Glutamatergic neuron (in vitro differentiated cells): ENCODE measurements around the gene PEPD. TPM values are rescaled to one million over a fixed set of nuclear protein-coding genes. Genes with fewer than 3 reads are reported as not detected.
A peak's percentile ranks its signal among the peaks of the same experiment; 100 is the strongest.

Source experiments
- DNase-seq: peaks from one replicate; pipeline ENCODE4 v3.0.0; 2022
- H3K27ac Mint-ChIP-seq: one replicate; pipeline ENCODE4 v1.8.0; 2020; ENCODE audit warnings: mild to moderate bottlenecking, mixed read lengths, inconsistent platforms; ENCODE audit not compliant: unreplicated experiment
- H3K27me3 Mint-ChIP-seq: one replicate; pipeline ENCODE4 v1.8.0; 2020; ENCODE audit warnings: mild to moderate bottlenecking, moderate library complexity, mixed read lengths, inconsistent platforms; ENCODE audit not compliant: unreplicated experiment
- H3K36me3 Mint-ChIP-seq: one replicate; pipeline ENCODE4 v1.8.0; 2020; ENCODE audit warnings: mild to moderate bottlenecking, mixed read lengths, inconsistent platforms; ENCODE audit not compliant: unreplicated experiment
- H3K4me1 Mint-ChIP-seq: one replicate; pipeline ENCODE4 v1.8.0; 2020; ENCODE audit warnings: mild to moderate bottlenecking, low read depth, mixed read lengths, inconsistent platforms; ENCODE audit not compliant: unreplicated experiment
- H3K4me3 Mint-ChIP-seq: one replicate; pipeline ENCODE4 v1.8.0; 2020; ENCODE audit warnings: mild to moderate bottlenecking, mixed read lengths, inconsistent platforms; ENCODE audit not compliant: unreplicated experiment
- H3K9me3 Mint-ChIP-seq: one replicate; pipeline ENCODE4 v1.8.0; 2020; ENCODE audit warnings: mild to moderate bottlenecking, moderate library complexity, mixed read lengths, inconsistent platforms; ENCODE audit not compliant: unreplicated experiment
- total RNA-seq: library from RNA; stranded (reverse); fragmentation: NEBNext Ultra II Directional; extraction: Animal tissue kit (Norgen Biotek cat#: 25700); gene quantifications from one replicate; pipeline ENCODE4 v1.2.1, GENCODE V29; 2021; ENCODE audit not compliant: unreplicated experiment
- TF ChIP-seq, protein P1 (sequence below): fragments of 200-600 bp; sonication (generic); IDR thresholded peaks from one replicate; pipeline ENCODE4 v1.5.0; 2021; ENCODE audit not compliant: partially characterized antibody, unreplicated experiment

Gene PEPD
- total RNA-seq, 1 donor from 2014 or later: 93.3 TPM

DNA sequence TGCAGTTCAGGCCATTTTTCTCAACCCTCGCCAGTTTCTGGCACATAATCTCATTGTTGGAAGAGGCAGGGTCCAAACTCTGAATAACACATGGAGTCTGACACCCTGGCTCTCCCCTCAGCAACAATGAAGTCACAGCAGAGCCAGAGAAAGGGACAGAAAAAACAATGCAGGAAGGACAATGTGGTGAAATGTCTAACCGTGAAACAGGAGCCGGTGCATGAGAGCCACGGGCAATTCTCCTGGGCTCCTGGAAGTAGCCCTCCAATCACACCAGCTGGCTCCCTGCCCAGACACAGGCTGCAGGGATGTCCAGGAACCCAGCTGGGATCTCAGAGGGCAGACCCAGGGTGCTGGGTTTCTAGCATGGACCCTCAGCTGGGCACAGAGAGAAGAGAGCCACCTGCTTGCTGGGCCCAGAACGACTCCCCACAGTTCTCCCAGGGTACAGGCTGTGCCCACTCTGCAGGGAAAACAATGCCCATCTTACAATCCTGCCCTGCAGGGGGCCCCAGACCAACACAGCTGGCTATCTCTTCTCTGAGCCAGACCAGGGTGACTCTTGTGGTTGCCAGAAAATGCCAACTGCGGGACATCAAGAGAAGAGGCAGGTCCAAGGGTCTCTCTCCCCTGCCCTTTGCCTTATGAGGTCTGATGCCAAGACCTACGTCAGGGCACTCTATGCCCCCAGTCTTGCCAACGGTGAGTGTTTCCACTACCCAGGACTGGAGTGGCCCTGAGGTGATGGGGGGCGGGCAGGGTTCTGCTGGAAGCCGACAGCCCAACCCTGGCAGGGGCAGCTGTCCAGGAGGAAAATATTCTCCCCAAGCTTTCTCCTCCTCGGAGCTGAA is 83.5 kb downstream of the PEPD start:
- Mint-ChIP-seq H3K36me3 (peaks cover 3% of the 10 kb centered on the region), H3K9me3 (peaks cover 9% of the 10 kb centered on the region), H3K4me1 (peaks cover 23% of the 10 kb centered on the region), H3K27ac (no peak overlapping the region), H3K4me3 (no peak overlapping the region), H3K27me3 (peaks cover 8% of the 10 kb centered on the region)
- TF ChIP-seq, protein P1, sequence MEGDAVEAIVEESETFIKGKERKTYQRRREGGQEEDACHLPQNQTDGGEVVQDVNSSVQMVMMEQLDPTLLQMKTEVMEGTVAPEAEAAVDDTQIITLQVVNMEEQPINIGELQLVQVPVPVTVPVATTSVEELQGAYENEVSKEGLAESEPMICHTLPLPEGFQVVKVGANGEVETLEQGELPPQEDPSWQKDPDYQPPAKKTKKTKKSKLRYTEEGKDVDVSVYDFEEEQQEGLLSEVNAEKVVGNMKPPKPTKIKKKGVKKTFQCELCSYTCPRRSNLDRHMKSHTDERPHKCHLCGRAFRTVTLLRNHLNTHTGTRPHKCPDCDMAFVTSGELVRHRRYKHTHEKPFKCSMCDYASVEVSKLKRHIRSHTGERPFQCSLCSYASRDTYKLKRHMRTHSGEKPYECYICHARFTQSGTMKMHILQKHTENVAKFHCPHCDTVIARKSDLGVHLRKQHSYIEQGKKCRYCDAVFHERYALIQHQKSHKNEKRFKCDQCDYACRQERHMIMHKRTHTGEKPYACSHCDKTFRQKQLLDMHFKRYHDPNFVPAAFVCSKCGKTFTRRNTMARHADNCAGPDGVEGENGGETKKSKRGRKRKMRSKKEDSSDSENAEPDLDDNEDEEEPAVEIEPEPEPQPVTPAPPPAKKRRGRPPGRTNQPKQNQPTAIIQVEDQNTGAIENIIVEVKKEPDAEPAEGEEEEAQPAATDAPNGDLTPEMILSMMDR: no peak
- peak; percentile 26 for DNase-seq

DNA sequence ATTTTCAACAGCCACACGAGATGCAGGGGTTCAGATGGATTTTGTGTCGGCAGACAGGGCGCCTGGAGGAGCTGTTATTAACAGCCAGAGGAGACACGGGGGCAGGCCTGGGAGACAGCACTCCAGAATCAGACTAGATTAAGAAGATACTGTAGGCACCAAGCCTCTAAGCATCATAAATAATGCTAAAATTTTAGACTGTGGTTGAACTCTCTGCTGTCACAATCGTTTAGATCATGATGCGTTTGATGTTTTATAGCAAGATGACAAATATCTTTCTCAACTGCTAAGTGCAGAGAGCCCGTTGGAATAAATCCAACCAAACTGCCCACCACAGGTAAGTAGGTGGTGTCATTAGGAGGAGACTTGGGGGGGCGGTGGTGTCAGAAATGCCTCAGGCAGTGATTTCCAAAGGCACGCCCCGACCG is 84.2 kb downstream of the PEPD start:
- Mint-ChIP-seq H3K4me1 (peaks cover 22% of the 10 kb centered on the region), H3K36me3 (no peaks in the 10 kb centered on the region), H3K27me3 (peaks cover 6% of the 10 kb centered on the region), H3K27ac (no peak overlapping the region), H3K4me3 (no peak overlapping the region), H3K9me3 (peaks cover 7% of the 10 kb centered on the region)
- TF ChIP-seq, protein P1: no peak
- DNase-seq: peak; percentile 8

DNA sequence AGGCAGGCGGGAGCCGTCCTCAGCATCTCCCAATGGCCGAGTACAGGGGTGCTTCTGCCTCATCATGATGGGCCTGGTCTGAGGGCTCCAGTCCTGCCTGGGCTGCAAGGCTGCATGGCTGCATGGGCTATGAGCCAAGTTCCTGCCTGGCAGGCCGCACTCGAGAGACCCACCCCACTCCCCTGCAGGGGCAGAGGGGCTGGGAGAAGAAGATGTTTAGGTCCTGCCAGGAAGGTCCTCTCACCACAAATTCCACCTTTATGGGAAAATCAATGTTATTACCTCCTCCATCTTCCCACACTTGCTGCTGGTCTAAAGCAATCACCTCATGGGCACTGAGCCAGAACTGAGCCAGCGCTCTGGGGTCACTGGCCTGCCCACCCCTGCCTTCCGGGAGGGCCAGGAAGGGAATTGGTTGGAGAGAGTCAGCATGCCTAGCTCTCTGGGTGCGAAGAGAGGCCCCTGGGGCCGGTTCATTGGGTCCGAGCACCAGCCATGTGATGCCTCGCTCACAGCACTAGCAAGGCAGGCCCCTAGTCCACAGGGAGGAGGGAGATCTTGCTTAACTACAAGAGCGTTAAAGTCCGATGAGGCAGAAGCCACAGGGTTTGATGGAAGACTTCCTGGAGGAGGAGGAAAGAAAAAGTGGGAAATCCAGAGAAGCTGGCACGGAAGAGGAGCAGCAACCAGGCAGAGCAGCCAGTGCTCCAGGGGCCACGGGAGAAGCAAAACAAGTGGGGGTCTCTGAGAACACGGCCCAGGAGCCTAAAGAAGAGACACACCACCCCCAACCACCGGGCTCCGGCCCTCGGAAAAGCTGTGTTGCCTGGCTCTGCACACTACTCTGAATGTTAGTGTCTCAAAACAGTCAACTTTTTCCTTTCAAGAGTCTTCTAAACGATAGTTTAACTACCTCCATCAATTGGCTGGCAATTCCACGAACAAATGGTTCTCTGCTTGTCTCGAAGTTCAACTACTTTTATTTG is 84.9 kb downstream of the PEPD start:
- Mint-ChIP-seq H3K9me3 (peaks cover 6% of the 10 kb centered on the region), H3K4me3 (no peak overlapping the region), H3K27me3 (peaks cover 5% of the 10 kb centered on the region), H3K27ac (no peak overlapping the region), H3K4me1 (peaks cover 27% of the 10 kb centered on the region), H3K36me3 (no peaks in the 10 kb centered on the region)
- peak; percentile 10 for DNase-seq
- TF ChIP-seq, protein P1: no peak

DNA sequence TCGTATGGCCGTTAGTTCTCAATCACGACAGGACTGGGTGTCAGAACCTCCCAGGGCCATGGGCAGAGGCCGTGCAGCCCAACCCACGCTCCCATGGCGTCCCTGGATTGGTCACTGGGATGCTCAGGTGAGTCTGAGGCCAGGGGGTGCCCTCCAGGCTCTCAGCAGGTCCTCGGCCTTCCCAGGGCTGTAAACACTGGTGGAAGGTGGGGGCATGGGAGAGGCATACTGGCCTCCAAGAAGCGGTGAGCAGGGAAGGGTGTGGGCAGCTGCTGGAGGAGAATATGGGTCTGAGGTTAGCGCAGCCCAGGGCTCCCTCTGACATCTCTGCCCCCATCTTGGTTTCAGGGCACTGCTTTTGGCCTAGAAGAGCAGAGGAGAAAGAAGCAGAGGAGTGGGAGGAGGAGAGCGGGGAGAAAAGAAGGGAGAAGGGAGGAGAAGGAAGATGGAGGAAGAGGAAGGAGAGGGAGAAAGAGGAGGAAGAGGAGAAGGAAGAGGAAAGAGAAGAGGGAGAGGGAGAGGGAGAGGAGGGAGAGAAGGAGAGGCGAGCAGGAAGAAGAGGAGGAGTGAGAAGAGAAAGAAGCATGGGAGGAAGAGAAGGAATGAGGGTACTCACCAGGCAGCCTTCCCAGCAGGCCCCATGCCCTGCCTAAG is 85.8 kb downstream of the PEPD start:
- Mint-ChIP-seq H3K4me3 (peak overlapping the region; percentile 20), H3K27ac (no peak overlapping the region), H3K4me1 (peaks cover 32% of the 10 kb centered on the region), H3K27me3 (peaks cover 5% of the 10 kb centered on the region), H3K36me3 (no peaks in the 10 kb centered on the region), H3K9me3 (peaks cover 4% of the 10 kb centered on the region)
- no peak for DNase-seq
- TF ChIP-seq, protein P1: no peak
